Fibroblast of lung (primary cell): ENCODE results near the gene CHEK2. TPM values are rescaled to one million over a fixed set of nuclear protein-coding genes. Genes with fewer than 3 reads are reported as not detected.

Experiments used
- DNase-seq, 2 donors: peaks; one replicate each; pipeline versions ENCODE4 v3.0.0 to v3.0.0-alpha.2; 2010; ENCODE audit warnings: low read depth in 2 of 2
- H2AFZ ChIP-seq: 2 replicates; pipeline ENCODE4 v1.5.1; 2012; ENCODE audit warnings: low read length, control low read depth, inconsistent platforms
- H3K27ac ChIP-seq: 2 replicates; pipeline ENCODE4 v1.5.1; 2011; ENCODE audit warnings: low read length, control low read depth; ENCODE audit not compliant: insufficient read depth
- H3K27me3 ChIP-seq: 2 replicates; pipeline ENCODE4 v1.5.1; 2011; ENCODE audit warnings: mild to moderate bottlenecking, low read length; ENCODE audit not compliant: control insufficient read depth, insufficient read depth
- H3K36me3 ChIP-seq: 2 replicates; pipeline ENCODE4 v1.5.1; 2011; ENCODE audit warnings: low read length; ENCODE audit not compliant: control insufficient read depth, insufficient read depth
- H3K4me1 ChIP-seq: 2 replicates; pipeline ENCODE4 v1.5.1; 2011; ENCODE audit warnings: low read length; ENCODE audit not compliant: control insufficient read depth, insufficient read depth; ENCODE audit errors: extremely low read depth
- H3K4me2 ChIP-seq: 2 replicates; pipeline ENCODE4 v1.5.1; 2011; ENCODE audit warnings: low read length, control low read depth; ENCODE audit not compliant: insufficient read depth; ENCODE audit errors: extremely low read depth
- H3K4me3 ChIP-seq, 4 experiments: fragments of 200-600 bp in 1 of 4; sonication (generic) in 1 of 4; replicated peaks in 1 of 4; 2 replicates each; pipeline ENCODE4 v1.5.1; 2011 to 2016; ENCODE audit warnings: low read length in 4 of 4, low read depth in 3 of 4, mild to moderate bottlenecking in 3 of 4, control low read depth in 2 of 4, inconsistent platforms in 1 of 4, mixed read lengths in 1 of 4; ENCODE audit not compliant: insufficient read depth in 1 of 4; ENCODE audit errors: control extremely low read depth in 1 of 4
- H3K79me2 ChIP-seq: 2 replicates; pipeline ENCODE4 v1.5.1; 2012; ENCODE audit warnings: mild to moderate bottlenecking, low read length, inconsistent platforms; ENCODE audit not compliant: control insufficient read depth, insufficient read depth
- H3K9ac ChIP-seq: 2 replicates; pipeline ENCODE4 v1.5.1; 2011; ENCODE audit warnings: mild to moderate bottlenecking, low read length, control low read depth; ENCODE audit not compliant: insufficient read depth
- H3K9me3 ChIP-seq: 2 replicates; pipeline ENCODE4 v1.5.1; 2012; ENCODE audit warnings: low read depth, low read length; ENCODE audit not compliant: control insufficient read depth, insufficient read depth
- H4K20me1 ChIP-seq: 2 replicates; pipeline ENCODE4 v1.5.1; 2011; ENCODE audit warnings: low read length; ENCODE audit not compliant: control insufficient read depth, insufficient read depth; ENCODE audit errors: extremely low read depth
- EZH2 ChIP-seq: IDR thresholded peaks from 2 replicates; pipeline ENCODE4 v1.5.1; 2012; ENCODE audit warnings: low read length, control low read depth, mild to moderate bottlenecking; ENCODE audit errors: missing control alignments
- polyA plus RNA-seq, 2 donors: library from polyadenylated mRNA; depleted of rRNA in 1 of 2; stranded (reverse) in 1 of 2; unstranded in 1 of 2; fragments of >200 nt; gene quantifications; 2 replicates each; pipeline ENCODE4 v1.2.1, GENCODE V29; 2011 to 2012; ENCODE audit warnings: missing spikeins in 1 of 2
- total RNA-seq: library from RNA; depleted of rRNA; stranded (reverse); fragments of >200 nt; gene quantifications from 2 replicates; pipeline ENCODE4 v1.2.1, GENCODE V29; 2014
- TF ChIP-seq, protein P1 (sequence below), 2 donors: IDR thresholded peaks in 1 of 2; conservative IDR thresholded peaks in 1 of 2; 1 replicate in 1 of 2; 2 replicates in 1 of 2; pipeline ENCODE4 v1.5.1; 2011 to 2012; ENCODE audit warnings: low read length in 2 of 2, control low read depth in 1 of 2, inconsistent platforms in 1 of 2, low read depth in 1 of 2, mild to moderate bottlenecking in 1 of 2

The CHEK2 gene
- total and polyA plus RNA-seq, 2 donors (not counting 1 experiment from before 2014, with no cell fraction given), result 14.5 to 17.4 TPM

DNA sequence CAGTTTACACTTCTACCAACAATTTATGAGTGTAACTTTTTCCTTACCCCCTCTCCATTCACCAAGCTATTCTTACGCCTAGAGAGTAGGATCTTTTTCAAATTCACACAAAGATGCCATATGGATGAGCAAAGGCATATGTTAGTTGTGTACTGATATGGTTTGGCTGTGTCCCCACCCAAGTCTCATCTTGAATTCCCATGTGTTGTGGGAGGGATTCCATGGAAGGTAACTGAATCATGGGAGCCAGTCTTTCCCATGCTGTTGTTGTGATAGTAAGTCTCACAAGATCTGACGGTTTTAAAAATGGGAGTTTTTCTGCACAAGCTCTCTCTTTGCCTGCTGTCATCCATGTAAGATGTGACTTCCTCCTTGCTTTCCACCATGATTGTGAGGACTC is 102.3 kb downstream of the CHEK2 start:
- no peak overlapping the region for H3K4me3 ChIP-seq
- H3K9me3 ChIP-seq, result no peaks in the 10 kb centered on the region
- no peaks in the 10 kb centered on the region for H3K36me3 ChIP-seq
- DNase-seq, result no peak
- no peak overlapping the region for H3K4me2 ChIP-seq
- H3K9ac ChIP-seq, result no peak overlapping the region
- H2AFZ ChIP-seq, result no peak overlapping the region
- H3K79me2 ChIP-seq, result no peaks in the 10 kb centered on the region
- no peak for TF ChIP-seq EZH2
- TF ChIP-seq, protein P1, sequence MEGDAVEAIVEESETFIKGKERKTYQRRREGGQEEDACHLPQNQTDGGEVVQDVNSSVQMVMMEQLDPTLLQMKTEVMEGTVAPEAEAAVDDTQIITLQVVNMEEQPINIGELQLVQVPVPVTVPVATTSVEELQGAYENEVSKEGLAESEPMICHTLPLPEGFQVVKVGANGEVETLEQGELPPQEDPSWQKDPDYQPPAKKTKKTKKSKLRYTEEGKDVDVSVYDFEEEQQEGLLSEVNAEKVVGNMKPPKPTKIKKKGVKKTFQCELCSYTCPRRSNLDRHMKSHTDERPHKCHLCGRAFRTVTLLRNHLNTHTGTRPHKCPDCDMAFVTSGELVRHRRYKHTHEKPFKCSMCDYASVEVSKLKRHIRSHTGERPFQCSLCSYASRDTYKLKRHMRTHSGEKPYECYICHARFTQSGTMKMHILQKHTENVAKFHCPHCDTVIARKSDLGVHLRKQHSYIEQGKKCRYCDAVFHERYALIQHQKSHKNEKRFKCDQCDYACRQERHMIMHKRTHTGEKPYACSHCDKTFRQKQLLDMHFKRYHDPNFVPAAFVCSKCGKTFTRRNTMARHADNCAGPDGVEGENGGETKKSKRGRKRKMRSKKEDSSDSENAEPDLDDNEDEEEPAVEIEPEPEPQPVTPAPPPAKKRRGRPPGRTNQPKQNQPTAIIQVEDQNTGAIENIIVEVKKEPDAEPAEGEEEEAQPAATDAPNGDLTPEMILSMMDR (conservative IDR thresholded peaks at IDR 0.05 in 1 of 2, IDR thresholded peaks at IDR 0.05 in 1 of 2; ENCODE audit: low read depth in 1 of 2, low read length in 2 of 2), result no peak
- H3K27me3 ChIP-seq, result no peaks in the 10 kb centered on the region
- H3K27ac ChIP-seq, result no peak overlapping the region
- H3K4me1 ChIP-seq, result no peaks in the 10 kb centered on the region
- no peaks in the 10 kb centered on the region for H4K20me1 ChIP-seq

Other genes starting within 250 kb of the CHEK2 start
- gene TTC28, start 62.0 kb downstream of the CHEK2 start, total RNA-seq, result 22.9 and 31.4 TPM in 2 replicates
- 8.2 and 8.6 TPM in 2 replicates for gene TTC28, start 62.0 kb downstream of the CHEK2 start, polyA plus RNA-seq
- 19.3 and 26.6 TPM in 2 replicates for gene HSCB, start 219 bp upstream of the CHEK2 start, total RNA-seq
- 17.7 and 22.3 TPM in 2 replicates for gene HSCB, start 219 bp upstream of the CHEK2 start, polyA plus RNA-seq
- 12.4 and 18.7 TPM in 2 replicates for gene CCDC117, start 30.9 kb upstream of the CHEK2 start, total RNA-seq
- gene CCDC117, start 30.9 kb upstream of the CHEK2 start, polyA plus RNA-seq, result 14.2 and 16.7 TPM in 2 replicates
- gene XBP1, start 58.7 kb upstream of the CHEK2 start, total RNA-seq, result 190 and 241 TPM in 2 replicates
- 110 and 144 TPM in 2 replicates for gene XBP1, start 58.7 kb upstream of the CHEK2 start, polyA plus RNA-seq
- gene ZNRF3, start 141.8 kb upstream of the CHEK2 start, total RNA-seq, result 2.3 and 2.6 TPM in 2 replicates
- 1.1 and 2.5 TPM in 2 replicates for gene ZNRF3, start 141.8 kb upstream of the CHEK2 start, polyA plus RNA-seq